ENCODE measurements around the gene SYNJ2.

DNA sequence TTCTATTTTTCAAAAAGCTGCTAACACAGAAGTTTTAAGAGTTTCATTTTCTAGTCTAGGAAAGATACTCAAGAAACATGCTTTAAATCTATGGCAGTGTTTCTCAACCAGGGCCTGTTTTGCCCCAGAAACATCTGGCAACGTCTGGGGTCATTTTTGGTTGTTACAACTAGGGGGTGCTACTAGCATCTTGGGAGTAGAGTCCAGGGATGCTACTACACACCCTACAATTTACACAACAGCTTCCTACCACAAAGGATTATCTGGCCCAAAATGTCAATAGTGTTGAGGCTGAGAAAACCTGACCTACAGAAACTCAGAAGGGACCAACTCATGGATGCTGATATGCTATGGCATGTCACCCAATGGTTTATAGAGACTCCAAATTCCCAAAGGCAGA, 162.0 kb downstream of the SYNJ2 start:
- TF ChIP-seq, protein P1, sequence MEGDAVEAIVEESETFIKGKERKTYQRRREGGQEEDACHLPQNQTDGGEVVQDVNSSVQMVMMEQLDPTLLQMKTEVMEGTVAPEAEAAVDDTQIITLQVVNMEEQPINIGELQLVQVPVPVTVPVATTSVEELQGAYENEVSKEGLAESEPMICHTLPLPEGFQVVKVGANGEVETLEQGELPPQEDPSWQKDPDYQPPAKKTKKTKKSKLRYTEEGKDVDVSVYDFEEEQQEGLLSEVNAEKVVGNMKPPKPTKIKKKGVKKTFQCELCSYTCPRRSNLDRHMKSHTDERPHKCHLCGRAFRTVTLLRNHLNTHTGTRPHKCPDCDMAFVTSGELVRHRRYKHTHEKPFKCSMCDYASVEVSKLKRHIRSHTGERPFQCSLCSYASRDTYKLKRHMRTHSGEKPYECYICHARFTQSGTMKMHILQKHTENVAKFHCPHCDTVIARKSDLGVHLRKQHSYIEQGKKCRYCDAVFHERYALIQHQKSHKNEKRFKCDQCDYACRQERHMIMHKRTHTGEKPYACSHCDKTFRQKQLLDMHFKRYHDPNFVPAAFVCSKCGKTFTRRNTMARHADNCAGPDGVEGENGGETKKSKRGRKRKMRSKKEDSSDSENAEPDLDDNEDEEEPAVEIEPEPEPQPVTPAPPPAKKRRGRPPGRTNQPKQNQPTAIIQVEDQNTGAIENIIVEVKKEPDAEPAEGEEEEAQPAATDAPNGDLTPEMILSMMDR (IDR thresholded peaks at IDR 0.05; ENCODE audit: insufficient read depth, low read depth, low read length), result no peak
- no peak for TF ChIP-seq EZH2 (IDR thresholded peaks at IDR 0.05; ENCODE audit: insufficient read depth, low read length)

All from astrocyte (in vitro differentiated cells and primary cell).